ENCODE measurements around the gene TEX14.

TEX14 gene, protein sequence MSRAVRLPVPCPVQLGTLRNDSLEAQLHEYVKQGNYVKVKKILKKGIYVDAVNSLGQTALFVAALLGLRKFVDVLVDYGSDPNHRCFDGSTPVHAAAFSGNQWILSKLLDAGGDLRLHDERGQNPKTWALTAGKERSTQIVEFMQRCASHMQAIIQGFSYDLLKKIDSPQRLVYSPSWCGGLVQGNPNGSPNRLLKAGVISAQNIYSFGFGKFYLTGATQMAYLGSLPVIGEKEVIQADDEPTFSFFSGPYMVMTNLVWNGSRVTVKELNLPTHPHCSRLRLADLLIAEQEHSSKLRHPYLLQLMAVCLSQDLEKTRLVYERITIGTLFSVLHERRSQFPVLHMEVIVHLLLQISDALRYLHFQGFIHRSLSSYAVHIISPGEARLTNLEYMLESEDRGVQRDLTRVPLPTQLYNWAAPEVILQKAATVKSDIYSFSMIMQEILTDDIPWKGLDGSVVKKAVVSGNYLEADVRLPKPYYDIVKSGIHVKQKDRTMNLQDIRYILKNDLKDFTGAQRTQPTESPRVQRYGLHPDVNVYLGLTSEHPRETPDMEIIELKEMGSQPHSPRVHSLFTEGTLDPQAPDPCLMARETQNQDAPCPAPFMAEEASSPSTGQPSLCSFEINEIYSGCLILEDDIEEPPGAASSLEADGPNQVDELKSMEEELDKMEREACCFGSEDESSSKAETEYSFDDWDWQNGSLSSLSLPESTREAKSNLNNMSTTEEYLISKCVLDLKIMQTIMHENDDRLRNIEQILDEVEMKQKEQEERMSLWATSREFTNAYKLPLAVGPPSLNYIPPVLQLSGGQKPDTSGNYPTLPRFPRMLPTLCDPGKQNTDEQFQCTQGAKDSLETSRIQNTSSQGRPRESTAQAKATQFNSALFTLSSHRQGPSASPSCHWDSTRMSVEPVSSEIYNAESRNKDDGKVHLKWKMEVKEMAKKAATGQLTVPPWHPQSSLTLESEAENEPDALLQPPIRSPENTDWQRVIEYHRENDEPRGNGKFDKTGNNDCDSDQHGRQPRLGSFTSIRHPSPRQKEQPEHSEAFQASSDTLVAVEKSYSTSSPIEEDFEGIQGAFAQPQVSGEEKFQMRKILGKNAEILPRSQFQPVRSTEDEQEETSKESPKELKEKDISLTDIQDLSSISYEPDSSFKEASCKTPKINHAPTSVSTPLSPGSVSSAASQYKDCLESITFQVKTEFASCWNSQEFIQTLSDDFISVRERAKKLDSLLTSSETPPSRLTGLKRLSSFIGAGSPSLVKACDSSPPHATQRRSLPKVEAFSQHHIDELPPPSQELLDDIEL (N-terminal part only)

DNA sequence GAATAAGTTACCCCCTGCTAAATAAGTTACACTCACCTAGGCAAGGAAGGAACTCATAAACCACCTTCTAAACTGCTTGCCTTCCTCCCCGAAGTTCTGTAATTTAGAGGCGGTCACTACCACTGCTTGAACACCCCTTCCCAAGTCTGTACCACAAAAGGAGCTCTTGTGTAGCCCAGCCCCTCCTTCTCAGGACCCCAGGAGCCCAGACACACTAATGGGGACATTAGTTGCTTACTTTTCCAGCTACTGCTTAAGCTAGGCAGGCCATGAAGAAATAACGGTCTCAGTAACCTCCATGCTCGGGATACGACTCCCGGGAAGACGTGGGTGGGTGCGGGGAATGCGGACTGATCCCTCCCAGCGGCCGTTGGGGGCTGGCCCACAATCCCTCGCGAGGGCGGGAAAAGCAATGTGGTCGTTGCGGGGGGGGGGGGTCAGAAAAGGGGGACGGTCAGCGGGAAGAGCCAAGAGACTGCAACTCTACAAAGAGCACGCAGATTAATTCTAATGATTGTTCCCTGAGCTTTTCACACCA is at the start of gene TEX14:
TEX14 (minus strand) TSS at position 345 of the 538 bp plus-strand sequence. CDS start 40,044 bp downstream, outside the sequence.
- DNase-seq, result no peak

GRCh38 chr17:58741121-58741625 is 49.3 kb upstream of the TEX14 start:
- no peak for DNase-seq

GRCh38 chr17:58734811-58735210 is 43.0 kb upstream of the TEX14 start:
- DNase-seq, result no peak

DNA sequence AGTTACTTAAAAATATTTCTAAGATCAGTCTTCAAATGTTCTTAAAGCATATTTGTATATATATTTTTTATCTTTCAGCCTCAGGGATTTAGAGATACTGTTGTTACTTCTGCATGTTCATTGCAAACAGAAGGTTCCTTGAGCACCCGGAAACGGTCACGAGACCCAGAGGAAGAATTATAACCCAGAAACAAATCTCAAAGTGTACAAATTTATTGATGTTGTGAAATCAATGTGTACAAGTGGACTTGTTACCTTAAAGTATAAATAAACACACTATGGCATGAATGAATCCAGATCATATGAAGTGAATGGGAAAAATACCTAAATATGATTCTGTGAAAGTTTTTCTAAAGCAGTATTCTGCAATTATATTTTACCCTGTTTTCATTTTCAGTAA is 42.2 kb upstream of the TEX14 start:
- DNase-seq, result no peak

DNA sequence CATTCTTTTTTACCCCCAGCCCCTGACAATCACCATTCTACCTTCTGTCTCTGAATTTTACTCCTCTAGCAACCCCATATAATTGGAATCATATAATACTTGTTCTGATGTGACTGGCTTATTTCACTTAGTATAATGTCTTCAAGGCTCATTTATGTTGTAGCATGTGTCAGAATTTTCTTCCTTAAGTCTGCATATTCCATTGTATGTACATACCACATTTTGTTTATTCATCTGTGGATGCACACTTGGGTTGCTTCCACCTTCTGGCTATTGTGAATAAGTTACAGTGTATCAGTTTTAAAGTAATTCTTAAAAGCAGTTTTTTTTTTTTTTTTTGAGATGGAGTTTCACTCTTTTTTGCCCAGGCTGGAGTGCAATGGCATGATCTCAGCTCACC is 39.1 kb upstream of the TEX14 start:
- no peak for DNase-seq

GRCh38 chr17:58728798-58729197 is 37.0 kb upstream of the TEX14 start:
- DNase-seq, result no peak

- DNase-seq, result no peak
These were observed 30.9 kb upstream of the TEX14 start for GRCh38 chr17:58722696-58723095.

GRCh38 chr17:58722274-58722673 is 30.4 kb upstream of the TEX14 start:
- DNase-seq, result no peak

GRCh38 chr17:58710948-58711552 is 19.2 kb upstream of the TEX14 start:
- peak; percentile 27 to 81 (median 56) for DNase-seq

GRCh38 chr17:58706351-58707140 is 14.7 kb upstream of the TEX14 start:
- DNase-seq, result no peak

DNA sequence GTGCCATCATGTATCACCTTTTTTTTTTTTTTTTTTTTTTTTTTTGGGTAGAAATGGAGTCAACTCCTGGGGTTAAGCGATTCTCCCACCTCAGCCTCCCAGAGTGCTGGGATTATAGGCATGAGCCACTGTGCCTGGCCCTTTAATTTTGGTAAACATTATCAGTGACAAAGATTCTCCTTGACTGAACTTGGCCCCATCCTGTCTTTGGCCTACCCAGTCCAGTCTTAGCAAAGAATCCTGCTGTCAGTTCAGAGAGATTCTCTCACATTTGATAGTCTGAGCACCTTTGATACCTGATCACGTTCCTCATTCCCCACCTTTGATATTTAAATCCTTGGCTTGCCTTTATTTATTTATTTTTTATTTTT is 12.1 kb upstream of the TEX14 start:
- DNase-seq, result no peak

- DNase-seq, result no peak
These were observed 11.5 kb upstream of the TEX14 start for GRCh38 chr17:58703137-58703915.

GRCh38 chr17:58702708-58703107 is 10.9 kb upstream of the TEX14 start:
- DNase-seq, result no peak

DNA sequence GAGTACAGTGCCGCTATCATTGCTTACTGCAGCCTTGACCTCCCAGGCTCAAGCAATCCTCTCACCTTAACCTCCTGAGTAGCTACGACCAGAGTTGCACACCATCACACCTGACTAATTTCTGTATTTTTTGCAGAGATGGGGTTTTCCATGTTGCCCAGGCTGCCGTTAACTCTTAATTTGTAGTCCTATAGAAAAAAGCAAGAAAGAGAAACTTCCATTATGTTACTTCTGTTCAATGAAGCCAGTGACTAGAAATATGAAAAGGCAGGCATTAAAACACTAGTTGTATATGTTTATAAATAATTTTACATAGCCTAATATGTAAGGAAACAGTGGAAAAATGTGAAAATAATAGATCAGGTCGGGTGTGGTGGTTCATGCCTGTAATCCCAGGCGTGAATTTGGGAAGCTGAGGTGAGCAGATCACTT is 10.2 kb upstream of the TEX14 start:
- no peak for DNase-seq

GRCh38 chr17:58699771-58700170 is 7.9 kb upstream of the TEX14 start:
- no peak for DNase-seq

GRCh38 chr17:58694826-58695225 is 3.0 kb upstream of the TEX14 start:
- DNase-seq, result no peak

DNA sequence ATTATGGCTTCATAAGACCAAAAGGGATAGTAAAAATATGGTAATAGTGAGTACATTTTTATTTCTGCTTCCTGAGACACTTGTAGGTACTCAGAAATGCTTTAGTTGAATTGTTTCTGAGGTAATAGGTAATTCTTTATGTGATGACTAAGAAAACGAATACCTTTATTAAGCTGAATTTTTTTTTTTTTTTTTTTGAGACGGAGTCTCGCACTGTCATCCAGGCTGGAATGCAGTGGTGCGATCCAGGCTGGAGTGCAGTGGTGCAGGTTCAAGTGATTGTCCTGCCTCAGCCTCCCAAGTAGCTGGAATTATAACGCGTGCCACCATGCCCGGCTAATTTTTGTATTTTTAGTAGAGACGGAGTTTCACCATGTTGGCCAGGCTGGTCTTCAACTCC is 2.5 kb upstream of the TEX14 start:
- no peak for DNase-seq

DNA sequence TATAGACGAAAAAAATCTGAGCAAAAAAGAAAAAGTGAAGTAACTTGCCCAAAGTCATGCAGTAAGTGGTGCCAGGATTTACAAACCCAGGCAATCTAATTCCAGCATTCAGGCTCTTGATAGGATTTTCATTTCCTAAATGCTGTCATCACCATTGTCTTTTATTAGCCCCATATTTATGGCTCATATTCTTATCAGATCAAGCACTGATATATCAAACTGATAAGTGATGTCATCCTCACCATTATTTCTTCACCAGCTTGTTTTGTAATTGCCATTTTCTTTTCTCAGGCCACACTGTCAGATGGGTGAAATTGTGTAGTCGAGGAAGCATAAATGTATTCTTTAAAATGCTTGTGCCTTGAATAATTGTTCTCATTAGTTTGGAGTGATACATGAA is 1.9 kb upstream of the TEX14 start:
- peak in 1 of 3 experiments; percentile 20 for DNase-seq

DNA sequence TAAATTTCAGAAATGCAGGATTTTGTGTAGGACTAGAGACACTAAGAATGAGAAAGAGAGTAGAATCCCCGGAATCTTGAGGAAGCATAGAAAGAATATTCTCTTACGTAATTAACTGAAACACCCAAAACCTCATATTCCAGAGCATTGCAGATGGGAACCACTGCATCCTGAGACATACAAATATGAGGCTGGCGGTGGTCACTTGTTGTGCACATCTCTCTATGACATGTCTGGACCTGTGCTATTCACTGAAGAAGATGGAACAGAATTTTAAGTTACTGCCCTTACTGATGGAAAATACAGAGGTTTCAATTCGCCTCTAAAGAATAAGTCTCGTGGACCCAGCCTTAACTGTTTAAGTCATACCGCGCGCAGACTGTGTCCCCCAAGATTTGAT is 1.4 kb upstream of the TEX14 start:
- no peak for DNase-seq

Data from NCI-H1417 (cell line).